H1 (cell line): Measurements from ENCODE around the gene RENBP. TPM values are rescaled to one million over a fixed set of nuclear protein-coding genes. Genes with fewer than 3 reads are reported as not detected.

ENCODE experiments used
- CTCF ChIA-PET: fragments of 300-600 bp; sonication (Branson Sonifier 250); formaldehyde crosslinking; loops from one replicate; lab custom pipeline; 2021; ENCODE audit not compliant: partially characterized antibody; lab: Charles Lee
- POLR2A ChIA-PET: fragments of 300-600 bp; sonication (Branson Sonifier 250); formaldehyde crosslinking; loops from one replicate; lab custom pipeline; 2021; ENCODE audit warnings: inconsistent platforms; ENCODE audit not compliant: partially characterized antibody; lab: Charles Lee
- DNase-seq, 2 experiments: peaks; one replicate each; pipeline versions ENCODE4 v3.0.0 to v3.0.0-alpha.2; 2010 to 2022; ENCODE audit warnings: low spot score in 2 of 2, low read depth in 1 of 2, mixed read lengths in 1 of 2
- FAIRE-seq: peaks from 2 replicates; lab custom pipeline; 2011; peaks lifted over from hg19 to GRCh38; lab: Jason Lieb, UNC
- H2AFZ ChIP-seq: 2 replicates; pipeline ENCODE4 v1.8.1; 2012; ENCODE audit warnings: low read length, inconsistent platforms
- H2AK5ac ChIP-seq: 2 replicates; pipeline ENCODE4 v1.6.1; 2013; ENCODE audit warnings: low read depth, low read length
- H2BK120ac ChIP-seq: replicated peaks from 2 replicates; pipeline ENCODE3; 2013; ENCODE audit warnings: low read depth, low read length, inconsistent platforms
- H2BK12ac ChIP-seq: 2 replicates; pipeline ENCODE4 v1.6.1; 2013; ENCODE audit warnings: low read depth, low read length
- H2BK15ac ChIP-seq: 2 replicates; pipeline ENCODE4 v1.6.1; 2013; ENCODE audit warnings: low read length
- H2BK20ac ChIP-seq: 2 replicates; pipeline ENCODE4 v1.6.1; 2013; ENCODE audit warnings: low read length
- H2BK5ac ChIP-seq: 2 replicates; pipeline ENCODE4 v1.6.1; 2013; ENCODE audit warnings: low read depth, low read length
- H3K14ac ChIP-seq: 2 replicates; pipeline ENCODE4 v1.6.1; 2013; ENCODE audit warnings: inconsistent platforms; ENCODE audit not compliant: insufficient read length
- H3K18ac ChIP-seq: 2 replicates; pipeline ENCODE4 v1.6.1; 2013; ENCODE audit warnings: low read length; ENCODE audit errors: extremely low read depth
- H3K23ac ChIP-seq: 2 replicates; pipeline ENCODE4 v1.6.1; 2013; ENCODE audit warnings: inconsistent platforms; ENCODE audit not compliant: insufficient read length
- H3K23me2 ChIP-seq: 2 replicates; pipeline ENCODE4 v1.6.1; 2013; ENCODE audit warnings: low read depth, low read length
- H3K27ac ChIP-seq: 2 replicates; pipeline ENCODE4 v1.6.1; 2011; ENCODE audit warnings: low read depth, low read length, inconsistent platforms
- H3K27me3 ChIP-seq, 4 experiments: replicated peaks in 1 of 4; 1 replicate in 1 of 4; 2 replicates in 3 of 4; pipeline versions ENCODE4 v1.6.1 to v1.8.1; 2011 to 2013; ENCODE audit warnings: low read length in 3 of 4, mild to moderate bottlenecking in 3 of 4, inconsistent platforms in 2 of 4, mixed read lengths in 2 of 4, moderate library complexity in 1 of 4; ENCODE audit not compliant: control insufficient read depth in 3 of 4, insufficient read depth in 3 of 4; ENCODE audit errors: extremely low read depth in 1 of 4
- H3K36me3 ChIP-seq, 4 experiments: 2 replicates each; pipeline versions ENCODE4 v1.6.1 to v1.8.1; 2011 to 2013; ENCODE audit warnings: mild to moderate bottlenecking in 4 of 4, low read length in 3 of 4, moderate library complexity in 2 of 4, control low read depth in 1 of 4, inconsistent platforms in 1 of 4; ENCODE audit not compliant: insufficient read depth in 4 of 4, control insufficient read depth in 2 of 4
- H3K4ac ChIP-seq: replicated peaks from 2 replicates; pipeline ENCODE3; 2013; ENCODE audit warnings: low read length, low read depth, mixed read lengths, inconsistent platforms; ENCODE audit not compliant: insufficient read length
- H3K4me1 ChIP-seq, 4 experiments: replicated peaks in 1 of 4; 1 replicate in 1 of 4; 2 replicates in 3 of 4; pipeline versions ENCODE4 v1.6.1 to v1.8.1; 2011 to 2013; ENCODE audit warnings: low read length in 3 of 4, inconsistent platforms in 2 of 4, mixed read lengths in 1 of 4; ENCODE audit not compliant: insufficient read depth in 4 of 4, control insufficient read depth in 3 of 4
- H3K4me2 ChIP-seq, 2 experiments: 2 replicates each; pipeline versions ENCODE4 v1.6.1 to v1.8.1; 2011 to 2013; ENCODE audit warnings: low read depth in 2 of 2, low read length in 2 of 2, control low read depth in 1 of 2, inconsistent platforms in 1 of 2, mild to moderate bottlenecking in 1 of 2; ENCODE audit not compliant: insufficient read depth in 1 of 2
- H3K4me3 ChIP-seq, 4 experiments: fragments of 200-600, 300-600 bp in 1 of 4; sonication (generic), shearing (Covaris generic), sonication (Bioruptor Twin) in 1 of 4; 2 replicates each; pipeline versions ENCODE4 v1.5.1 to v1.8.1; 2011 to 2016; ENCODE audit warnings: low read length in 4 of 4, low read depth in 3 of 4, control low read depth in 2 of 4, inconsistent platforms in 2 of 4, mild to moderate bottlenecking in 2 of 4, mixed read lengths in 1 of 4, moderate library complexity in 1 of 4; ENCODE audit not compliant: insufficient read depth in 2 of 4; ENCODE audit errors: extremely low read depth in 1 of 4
- H3K56ac ChIP-seq: replicated peaks from 2 replicates; pipeline ENCODE3; 2013; ENCODE audit warnings: low read depth, mild to moderate bottlenecking, mixed read lengths, low read length, inconsistent platforms; ENCODE audit not compliant: insufficient read length
- H3K79me1 ChIP-seq: 2 replicates; pipeline ENCODE4 v1.6.1; 2013; ENCODE audit warnings: low read depth, low read length, control low read depth
- H3K79me2 ChIP-seq, 2 experiments: 2 replicates each; pipeline versions ENCODE4 v1.6.1 to v1.8.1; 2012 to 2013; ENCODE audit warnings: low read length in 2 of 2, mild to moderate bottlenecking in 2 of 2, inconsistent platforms in 1 of 2; ENCODE audit not compliant: insufficient read depth in 2 of 2, control insufficient read depth in 1 of 2
- H3K9ac ChIP-seq, 4 experiments: replicated peaks in 1 of 4; 1 replicate in 1 of 4; 2 replicates in 3 of 4; pipeline versions ENCODE4 v1.6.1 to v1.8.1; 2011 to 2013; ENCODE audit warnings: low read depth in 3 of 4, low read length in 3 of 4, control low read depth in 2 of 4, mild to moderate bottlenecking in 2 of 4, moderate library complexity in 2 of 4, inconsistent platforms in 1 of 4; ENCODE audit errors: extremely low read depth in 1 of 4
- H3K9me3 ChIP-seq, 2 experiments: 2 replicates each; pipeline versions ENCODE4 v1.6.1 to v1.8.1; 2012 to 2013; ENCODE audit warnings: mild to moderate bottlenecking in 2 of 2, moderate library complexity in 2 of 2, control low read depth in 1 of 2, inconsistent platforms in 1 of 2, low read depth in 1 of 2, low read length in 1 of 2, mixed read lengths in 1 of 2; ENCODE audit not compliant: insufficient read depth in 2 of 2
- H4K20me1 ChIP-seq, 2 experiments: replicated peaks in 1 of 2; 2 replicates each; pipeline versions ENCODE3 to v1.8.1; 2011 to 2013; ENCODE audit warnings: inconsistent platforms in 2 of 2, low read length in 2 of 2, mild to moderate bottlenecking in 1 of 2; ENCODE audit not compliant: insufficient read depth in 2 of 2, control insufficient read depth in 1 of 2
- H4K5ac ChIP-seq: 2 replicates; pipeline ENCODE4 v1.6.1; 2013; ENCODE audit warnings: low read length, low read depth, mixed read lengths, inconsistent platforms; ENCODE audit not compliant: insufficient read length
- H4K8ac ChIP-seq: 2 replicates; pipeline ENCODE4 v1.8.0; 2013; ENCODE audit warnings: mild to moderate bottlenecking, moderate library complexity, low read length, inconsistent platforms; ENCODE audit not compliant: insufficient read depth; ENCODE audit errors: extremely low read depth
- H4K91ac ChIP-seq: replicated peaks from 2 replicates; pipeline ENCODE3; 2013; ENCODE audit warnings: low read length, mixed read lengths, inconsistent platforms; ENCODE audit not compliant: insufficient read length
- BCL11A ChIP-seq, 2 experiments: IDR thresholded peaks; one replicate each; pipeline ENCODE4 v1.6.1; 2011; ENCODE audit warnings: low read depth in 2 of 2, low read length in 2 of 2, mild to moderate bottlenecking in 2 of 2
- CTCF ChIP-seq, 3 experiments: IDR thresholded peaks; 1 replicate in 2 of 3; 2 replicates in 1 of 3; pipeline versions ENCODE4 v1.5.1 to v1.6.1; 2011; ENCODE audit warnings: low read length in 3 of 3, mild to moderate bottlenecking in 3 of 3, inconsistent platforms in 2 of 3, low read depth in 1 of 3, moderate library complexity in 1 of 3; ENCODE audit not compliant: insufficient read depth in 1 of 3; ENCODE audit errors: control extremely low read depth in 1 of 3
- E2F6 ChIP-seq: IDR thresholded peaks from 2 replicates; pipeline ENCODE4 v1.6.1; 2012; ENCODE audit warnings: inconsistent platforms
- KDM4A ChIP-seq: IDR thresholded peaks from one replicate; pipeline ENCODE4 v1.7.1; 2012; ENCODE audit warnings: low read depth, mild to moderate bottlenecking, moderate library complexity, low read length, inconsistent platforms; ENCODE audit not compliant: severe bottlenecking
- NANOG ChIP-seq: IDR thresholded peaks from 2 replicates; pipeline ENCODE4 v1.6.1; 2011; ENCODE audit warnings: low read length, low read depth, mild to moderate bottlenecking, inconsistent platforms; ENCODE audit not compliant: insufficient read depth, poor library complexity, severe bottlenecking
- SIX5 ChIP-seq: IDR thresholded peaks from 2 replicates; pipeline ENCODE4 v1.6.1; 2011; ENCODE audit warnings: mild to moderate bottlenecking, low read depth, low read length
- WGBS, 2 experiments: shearing (Covaris generic) in 1 of 2; methylation state at CpG; one replicate each; pipeline versions ENCODE4 v1.1.6 to v1.1.7; 2013 to 2015; ENCODE audit warnings: low lambda C conversion rate in 2 of 2, mixed read lengths in 2 of 2, inconsistent platforms in 1 of 2, low coverage in 1 of 2, missing lambda C conversion rate in 1 of 2; ENCODE audit not compliant: insufficient replicate concordance in 2 of 2, insufficient coverage in 1 of 2, insufficient read length in 1 of 2; ENCODE audit errors: extremely low coverage in 1 of 2, missing lambda C conversion rate in 1 of 2; 5-methylcytosine and 5-hydroxymethylcytosine counted together
- polyA plus RNA-seq, 7 experiments: library from polyadenylated mRNA; depleted of rRNA in 3 of 7; stranded (reverse) in 5 of 7; unstranded in 2 of 7; fragments of >200 nt in 5 of 7; fragments of 200-250 nt in 2 of 7; gene quantifications; 1 replicate in 5 of 7; 2 replicates in 1 of 7; 4 replicates in 1 of 7; pipeline versions ENCODE4 v1.2.1 to v1.2.3, GENCODE V29; 2011 to 2013; ENCODE audit warnings: missing spikeins in 2 of 7, mixed read lengths in 2 of 7
- total RNA-seq: library from RNA; stranded (reverse); fragmentation: NEBNext Ultra II Directional; extraction: Animal tissue kit (Norgen Biotek cat#: 25700); gene quantifications from 2 replicates; pipeline ENCODE4 v1.2.1, GENCODE V29; 2021

RENBP gene
- total and polyA plus RNA-seq, 2 of the 8 experiments (the other 6 are each of a cell fraction or from before 2014, with no cell fraction given), result 12.4 to 21.8 TPM

DNA sequence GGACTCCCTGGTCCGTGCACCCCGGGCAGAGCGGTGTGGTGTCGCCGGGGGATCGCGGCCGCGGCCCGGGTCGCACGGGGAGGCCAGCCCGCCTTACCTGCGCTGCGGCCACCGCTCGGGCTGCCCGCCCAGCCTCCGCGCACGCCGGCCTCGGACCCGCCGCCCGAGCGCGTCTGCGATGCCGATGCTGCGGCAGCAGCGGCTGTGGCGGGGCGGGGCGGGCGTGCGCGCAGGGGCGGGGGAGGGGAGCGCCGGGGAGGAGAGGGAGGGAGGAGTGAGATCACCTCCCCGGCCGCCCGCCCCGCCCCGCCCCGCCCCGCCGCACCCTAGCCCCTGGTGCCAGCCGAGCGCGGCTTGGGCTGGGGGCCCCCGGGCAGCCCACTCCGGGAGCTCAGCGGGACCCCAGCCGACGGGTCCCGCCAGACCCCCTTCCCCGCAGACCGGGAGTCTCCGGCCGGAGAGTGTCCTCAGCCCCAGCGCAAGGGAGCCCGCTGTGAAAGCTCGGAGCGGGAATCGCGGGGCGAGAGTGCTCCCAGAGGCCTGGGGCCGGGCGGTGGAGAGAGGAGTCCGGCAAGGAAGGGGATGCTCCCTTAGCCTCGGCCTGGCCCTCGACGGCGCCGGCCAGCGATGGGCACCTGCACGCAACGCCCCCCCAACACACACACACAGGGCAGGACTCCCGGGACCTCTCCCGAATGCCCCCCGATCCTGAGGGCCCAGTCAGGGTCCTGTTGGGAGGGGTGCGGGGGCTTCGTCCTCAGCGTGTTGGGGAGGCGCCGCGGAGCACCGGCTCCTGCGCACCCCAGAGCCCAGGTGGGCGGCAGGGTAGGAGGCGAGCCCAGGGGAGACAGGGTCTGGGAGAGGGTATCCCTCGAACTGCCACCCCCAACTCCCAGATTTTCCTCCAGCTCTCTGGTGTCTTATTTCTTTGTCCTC lies 58.2 kb downstream of the RENBP start, which contains the start of gene L1CAM:
L1CAM (minus strand) TSS at position 206 of the 936 bp plus-strand sequence. CDS start 10,337 bp downstream, outside the sequence.
- H2BK5ac ChIP-seq, result no peak within 1 kb of the TSS
- POLR2A ChIA-PET, result interaction anchor here (0.7 to 2.2 kb wide), 11 partner anchors 23 to 86 kb away, joined by 3 to 13 read pairs (median 3); partner anchors contain the start of genes ARHGAP4 and HCFC1
- peak within 1 kb of the TSS; percentile 74 to 78 for H3K4me2 ChIP-seq
- H3K79me2 ChIP-seq, result no peaks in the 10 kb centered on the region; a peak in 1 of 4 replicates
- DNase-seq (no peak), FAIRE-seq (no peak)
- H2BK20ac ChIP-seq, result no peak within 1 kb of the TSS
- peak within 1 kb of the TSS in 2 of 4 experiments; percentile 24 to 37; a peak in 3 of 7 replicates for H3K9ac ChIP-seq
- H3K79me1 ChIP-seq, result no peaks in the 10 kb centered on the region
- 0% methylated on average over 4 of the region's 94 CpGs; no CpG with 5 or more reads in 1 of the 2 experiments for WGBS, 2 experiments
- peaks cover 0 to 17% (median under 1%) of the 10 kb centered on the region in 4 experiments; a peak in 3 of 7 replicates for H3K27me3 ChIP-seq
- H3K4me1 ChIP-seq, result peaks cover 0 to 26% (median 15%) of the 10 kb centered on the region in 4 experiments; a peak in 6 of 7 replicates
- H2BK120ac ChIP-seq, result no peak within 1 kb of the TSS
- H2BK12ac ChIP-seq, result no peak within 1 kb of the TSS; the same call in 1 of the 2 replicates
- H3K14ac ChIP-seq, result no peak within 1 kb of the TSS
- H4K8ac ChIP-seq, result no peak within 1 kb of the TSS
- H4K91ac ChIP-seq, result peak within 1 kb of the TSS; percentile 15
- CTCF ChIA-PET, result interaction anchor here (0.6 to 2.4 kb wide), 9 partner anchors 8 to 131 kb away, joined by 3 to 9 read pairs (median 3); no protein-coding TSS in a partner anchor
- H3K56ac ChIP-seq, result no peak within 1 kb of the TSS
- no peak within 1 kb of the TSS; the same call in 1 of the 2 replicates for H2AK5ac ChIP-seq
- no peak within 1 kb of the TSS for H3K4ac ChIP-seq
- peak within 1 kb of the TSS; percentile 60; the same call in 1 of the 2 replicates for H3K18ac ChIP-seq
- H4K20me1 ChIP-seq, result peaks cover 0 to 2% of the 10 kb centered on the region in 2 experiments
- no peaks in the 10 kb centered on the region for H3K36me3 ChIP-seq
- no peak within 1 kb of the TSS for H3K23ac ChIP-seq
- no peak within 1 kb of the TSS for H2AFZ ChIP-seq
- H3K9me3 ChIP-seq, result no peaks in the 10 kb centered on the region
- H3K27ac ChIP-seq, result no peak within 1 kb of the TSS
- no peak within 1 kb of the TSS for H4K5ac ChIP-seq
- peaks cover 8% of the 10 kb centered on the region; the same call in 1 of the 2 replicates for H3K23me2 ChIP-seq
- peak within 1 kb of the TSS; percentile 47 to 64 (median 50) for H3K4me3 ChIP-seq
- H2BK15ac ChIP-seq, result no peak within 1 kb of the TSS
- TF ChIP-seq E2F6, result no peak
- peak; percentile 39 for TF ChIP-seq KDM4A
- TF ChIP-seq BCL11A (IDR thresholded peaks at IDR 0.05; ENCODE audit: low read depth in 2 of 2, low read length in 2 of 2), result no peak
- TF ChIP-seq CTCF (IDR thresholded peaks at IDR 0.05; ENCODE audit: control extremely low read depth in 1 of 3, insufficient read depth in 1 of 3, low read depth in 1 of 3, low read length in 3 of 3), result no peak
- no peak for TF ChIP-seq SIX5
- no peak for TF ChIP-seq NANOG
